NCI-H1436 (cell line): ENCODE data around the gene SLC30A10.
"Not testable (repeated sequence)": the region's sequence is repeated elsewhere in the genome, so short reads cannot be mapped to it uniquely, and the experiment has no call there.

Source experiments
- DNase-seq: peaks from one replicate; lab custom pipeline; 2025; lab: John Stamatoyannopoulos, UW

The SLC30A10 gene

DNA sequence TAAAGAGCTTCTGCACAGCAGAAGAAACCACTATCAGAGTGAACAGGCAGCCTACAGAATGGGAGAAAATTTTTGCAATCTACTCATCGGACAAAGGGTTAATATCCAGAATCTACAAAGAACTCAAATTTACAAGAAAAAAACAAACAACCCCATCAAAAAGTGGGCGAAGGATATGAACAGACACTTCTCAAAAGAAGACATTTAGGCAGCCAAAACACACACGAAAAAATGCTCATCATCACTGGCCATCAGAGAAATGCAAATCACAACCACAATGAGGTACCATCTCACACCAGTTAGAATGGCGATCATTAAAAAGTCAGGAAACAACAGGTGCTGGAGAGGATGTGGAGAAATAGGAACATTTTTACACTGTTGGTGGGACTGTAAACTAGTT, 36.5 kb downstream of the SLC30A10 start:
- not testable (repeated sequence) for DNase-seq

DNA sequence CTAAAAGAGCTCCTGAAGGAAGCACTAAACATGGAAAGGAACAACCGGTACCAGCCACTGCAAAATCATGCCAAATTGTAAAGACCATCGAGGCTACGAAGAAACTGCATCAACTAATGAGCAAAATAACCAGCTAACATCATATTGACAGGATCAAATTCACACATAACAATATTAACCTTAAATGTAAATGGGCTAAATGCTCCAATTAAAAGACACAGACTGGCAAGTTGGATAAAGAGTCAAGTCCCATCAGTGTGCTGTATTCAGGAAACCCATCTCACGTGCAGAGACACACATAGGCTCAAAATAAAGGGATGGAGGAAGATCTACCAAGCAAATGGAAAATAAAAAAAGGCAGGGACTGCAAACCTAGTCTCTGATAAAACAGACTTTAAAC, 39.7 kb downstream of the SLC30A10 start:
- not testable (repeated sequence) for DNase-seq

DNA sequence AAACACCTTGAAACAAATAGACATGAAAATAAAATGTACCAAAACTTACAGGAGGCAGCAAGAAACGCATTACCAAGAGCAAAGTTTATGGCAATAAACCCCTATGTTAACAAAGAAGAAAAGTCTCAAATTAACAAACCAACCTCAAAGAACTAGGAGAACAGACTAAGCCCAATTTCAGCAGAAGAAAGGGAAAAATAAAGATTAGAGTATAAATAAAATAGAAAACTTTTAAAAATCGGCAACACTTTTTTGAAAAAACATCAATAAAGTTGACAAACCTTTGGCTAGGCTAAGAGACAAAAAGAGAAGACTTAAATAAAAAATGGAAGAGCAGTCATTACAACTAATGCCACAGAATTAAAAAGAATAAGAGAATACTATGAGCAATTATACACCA, 42.7 kb downstream of the SLC30A10 start:
- no peak for DNase-seq

DNA sequence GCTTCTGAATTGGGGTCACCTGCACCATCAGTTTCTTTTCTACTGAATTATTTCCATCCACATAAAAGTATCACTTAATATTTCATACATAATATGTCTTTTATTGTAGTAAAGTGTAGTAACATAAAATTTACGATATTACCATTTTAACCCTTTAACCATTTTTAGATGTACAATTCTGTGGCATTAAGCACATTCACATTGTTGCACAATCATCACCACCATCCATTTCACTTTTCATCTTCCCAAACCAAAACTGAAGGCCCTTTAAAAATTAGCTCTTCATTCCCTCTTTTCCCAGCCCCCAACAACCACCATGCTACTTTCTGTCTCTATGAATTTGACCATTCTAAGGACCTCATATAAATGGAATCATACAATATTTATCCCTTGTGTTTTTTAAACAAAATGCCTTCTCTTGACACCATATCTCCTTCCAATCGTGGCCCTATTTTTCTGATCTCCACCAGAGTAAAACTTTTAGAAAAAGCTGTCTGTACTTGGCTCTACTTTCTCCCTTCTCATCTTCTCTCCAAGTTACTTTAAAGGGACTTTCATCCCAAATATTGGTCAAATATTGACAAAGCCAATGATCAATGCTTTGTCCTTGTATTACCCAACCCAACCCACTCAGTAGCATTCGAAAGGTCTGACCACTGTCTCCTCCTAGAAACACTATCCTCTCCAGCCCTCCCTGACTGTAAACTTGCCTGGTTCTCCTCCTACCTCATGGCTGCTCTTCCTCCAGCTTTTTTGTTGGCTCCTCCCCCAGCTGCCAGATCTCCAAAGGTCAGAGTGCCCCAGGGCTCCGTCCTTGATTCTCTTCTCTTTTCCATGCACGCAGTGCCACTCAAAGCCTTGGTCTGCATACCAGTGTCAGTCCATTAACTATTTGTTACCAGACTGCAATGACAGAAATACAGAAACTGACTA, 44.7 kb downstream of the SLC30A10 start:
- DNase-seq, result no peak

DNA sequence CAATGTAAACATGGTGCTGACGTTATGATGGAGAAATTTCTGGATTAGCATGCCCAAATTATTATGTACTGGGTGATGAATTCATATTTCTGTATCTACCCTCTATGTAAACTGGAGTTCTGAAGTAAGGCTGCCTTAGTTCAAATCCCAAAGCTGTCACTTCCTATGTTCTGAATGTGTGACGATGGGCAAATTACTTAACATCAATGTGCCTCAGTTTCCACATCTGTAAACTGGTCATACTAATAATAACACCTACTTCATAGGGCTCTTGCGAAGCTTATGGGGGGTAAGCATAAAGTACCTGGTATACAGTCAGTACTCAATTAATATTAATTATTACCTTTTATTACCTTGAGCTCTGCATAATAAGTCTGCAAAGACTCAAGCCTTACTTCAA, 45.6 kb downstream of the SLC30A10 start:
- DNase-seq, result no peak

DNA sequence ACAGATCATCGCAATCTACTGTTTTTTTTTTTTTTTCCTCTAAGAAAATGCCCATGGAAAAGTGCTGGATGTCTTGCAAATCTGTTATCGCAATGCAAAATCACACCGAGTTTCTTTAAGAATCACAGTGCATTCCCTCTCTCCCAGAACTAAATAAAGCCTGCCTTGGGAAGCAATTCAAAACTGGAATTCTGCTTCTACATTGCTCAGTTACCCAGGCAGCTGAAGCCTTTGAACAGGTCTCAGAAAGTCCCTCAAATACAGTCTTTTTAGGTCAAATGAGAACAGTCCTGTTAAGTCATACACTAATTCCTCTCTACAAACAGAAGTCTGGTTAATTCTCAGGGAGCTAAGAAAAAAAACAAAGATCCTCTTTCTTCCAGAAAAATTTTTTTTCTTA, 46.3 kb downstream of the SLC30A10 start:
- no peak for DNase-seq

DNA sequence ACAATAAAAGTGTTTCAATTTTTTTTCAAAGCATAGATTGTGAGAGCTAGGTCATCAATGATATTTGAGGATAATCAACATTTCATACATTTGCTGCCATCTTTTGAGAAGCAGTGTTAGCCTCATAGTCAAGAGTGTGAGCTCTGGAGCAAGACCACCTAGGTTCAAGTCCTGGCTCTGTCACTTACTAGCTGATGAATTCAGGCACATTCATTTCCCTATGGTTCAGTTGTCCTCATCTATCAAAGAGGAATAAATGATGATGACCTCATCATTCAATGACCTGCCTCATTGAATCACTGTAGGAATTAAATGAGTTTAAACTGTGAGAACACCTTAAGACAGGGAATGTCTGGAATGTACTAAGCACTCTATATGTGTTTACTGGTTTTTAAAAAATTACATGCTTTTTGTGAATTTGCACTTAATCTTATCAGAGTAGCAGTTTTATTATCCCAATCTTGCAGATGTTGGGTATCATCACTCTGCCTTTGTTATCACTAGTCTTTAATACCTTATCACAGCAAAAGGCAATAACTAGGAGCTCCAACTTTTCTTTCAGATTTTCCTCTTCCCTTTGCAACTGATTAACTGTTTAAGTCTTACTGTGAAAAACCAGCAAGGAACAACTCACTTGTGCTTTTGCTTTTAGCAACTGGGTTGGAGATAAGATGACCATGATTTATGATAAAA, 47.4 kb downstream of the SLC30A10 start:
- no peak for DNase-seq

DNA sequence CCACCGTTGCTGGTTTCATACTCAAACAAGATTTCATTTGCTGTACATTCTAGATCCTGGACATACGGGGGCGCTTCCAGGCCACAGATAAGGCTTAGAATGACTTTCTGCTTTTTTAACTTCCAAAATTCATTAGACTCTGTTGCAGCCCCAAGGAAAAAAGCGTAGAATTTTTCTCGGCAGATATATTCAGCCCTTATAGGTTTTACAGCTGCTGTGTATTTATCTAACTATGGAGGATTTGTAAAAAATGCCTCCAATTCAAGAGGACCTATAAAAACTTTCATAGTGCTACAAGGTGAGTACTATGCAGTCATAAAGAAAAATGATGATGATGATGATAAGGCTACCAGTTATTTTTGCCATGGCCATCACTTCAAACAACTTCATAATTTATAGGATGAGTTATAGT, 51.6 kb downstream of the SLC30A10 start:
- DNase-seq, result no peak

DNA sequence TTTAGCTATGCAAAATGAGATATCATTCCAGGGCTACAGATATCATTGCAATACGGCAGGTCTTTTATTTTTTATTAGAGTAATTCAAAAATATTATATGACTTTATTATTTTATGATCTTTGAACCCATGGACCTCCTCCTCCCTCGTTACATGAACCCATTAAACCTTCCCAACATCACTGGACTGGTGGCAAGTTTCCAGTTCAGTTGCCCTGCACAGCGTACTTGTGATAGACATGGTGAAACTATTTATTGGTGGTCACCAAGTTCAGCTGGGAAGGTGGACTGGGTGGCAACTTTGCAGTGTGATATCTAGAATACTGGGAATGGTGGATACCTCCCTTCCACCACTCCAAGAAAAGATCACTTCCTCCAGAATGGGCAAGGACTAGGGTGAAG, 52.5 kb downstream of the SLC30A10 start:
- no peak for DNase-seq

DNA sequence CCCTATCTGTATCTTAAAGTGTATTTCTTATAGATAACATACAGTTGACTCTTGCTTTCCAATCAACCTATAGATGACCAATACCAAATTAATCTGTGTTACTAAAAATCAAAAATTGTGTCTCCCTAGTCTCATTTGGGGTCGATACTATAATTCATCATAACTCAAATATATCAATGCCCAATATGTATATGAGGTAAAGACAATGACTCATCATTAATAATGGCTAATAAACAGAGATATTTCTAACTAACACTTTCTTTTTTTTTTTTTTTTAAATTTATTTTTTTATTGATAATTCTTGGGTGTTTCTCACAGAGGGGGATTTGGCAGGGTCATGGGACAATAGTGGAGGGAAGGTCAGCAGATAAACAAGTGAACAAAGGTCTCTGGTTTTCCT, 55.8 kb downstream of the SLC30A10 start:
- DNase-seq, result not testable (repeated sequence)

DNA sequence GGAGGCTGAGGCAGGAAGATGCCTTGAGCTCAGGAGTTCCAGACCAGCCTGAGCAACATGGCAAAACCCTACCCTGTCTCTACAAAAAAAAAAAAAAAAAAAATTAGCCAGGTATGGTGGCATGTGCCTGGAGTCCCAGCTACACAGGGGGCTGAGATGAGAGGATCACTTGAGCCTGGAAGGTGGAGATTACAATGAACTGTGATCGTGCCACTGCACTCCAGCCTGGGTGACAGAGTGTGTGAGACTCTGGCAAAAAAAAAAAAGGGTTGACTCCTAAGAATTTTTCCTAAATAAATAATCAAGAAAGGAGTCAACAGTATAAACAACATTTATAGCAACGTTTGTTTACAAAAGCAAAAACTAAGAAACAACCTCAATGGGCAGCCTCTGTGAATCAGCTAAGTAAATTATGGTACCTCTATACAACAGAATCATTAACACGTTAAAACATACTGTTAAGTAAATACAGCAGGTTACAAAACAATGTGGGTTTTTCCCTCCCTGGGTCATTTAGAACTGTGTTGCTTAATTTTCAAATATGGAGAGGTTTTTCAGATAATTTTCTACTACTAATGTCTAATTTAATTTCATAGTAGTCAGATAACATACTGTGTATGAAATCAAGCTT, 56.8 kb downstream of the SLC30A10 start:
- DNase-seq, result no peak

DNA sequence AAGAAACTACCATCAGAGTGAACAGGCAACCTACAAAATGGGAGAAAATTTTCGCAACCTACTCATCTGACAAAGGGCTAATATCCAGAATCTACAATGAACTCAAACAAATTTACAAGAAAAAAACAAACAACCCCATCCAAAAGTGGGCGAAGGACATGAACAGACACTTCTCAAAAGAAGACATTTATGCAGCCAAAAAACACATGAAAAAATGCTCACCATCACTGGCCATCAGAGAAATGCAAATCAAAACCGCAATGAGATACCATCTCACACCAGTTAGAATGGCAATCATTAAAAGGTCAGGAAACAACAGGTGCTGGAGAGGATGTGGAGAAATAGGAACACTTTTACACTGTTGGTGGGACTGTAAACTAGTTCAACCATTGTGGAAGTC, 59.7 kb downstream of the SLC30A10 start:
- DNase-seq, result not testable (repeated sequence)
